Measurements from ENCODE around the gene ADAMTSL2.
"Not testable (repeated sequence)": the region's sequence is repeated elsewhere in the genome, so short reads cannot be mapped to it uniquely, and the experiment has no call there.

The ADAMTSL2 gene

GRCh38 chr9:133560311-133560710 lies 25.8 kb downstream of the ADAMTSL2 start:
- no peaks in the 10 kb centered on the region for H3K27me3 ChIP-seq (ENCODE audit: control insufficient read depth, insufficient read depth, low read length)
- H3K4me1 ChIP-seq (ENCODE audit: control insufficient read depth, insufficient read depth, low read length): peaks cover 3% of the 10 kb centered on the region
- H3K4me3 ChIP-seq (ENCODE audit: low read depth, low read length): no peak overlapping the region
- no peaks in the 10 kb centered on the region for H3K9me3 ChIP-seq (ENCODE audit: control insufficient read depth, insufficient read depth, low read length)
- H3K9ac ChIP-seq (ENCODE audit: low read depth, low read length): no peak overlapping the region
- H3K36me3 ChIP-seq (ENCODE audit: control insufficient read depth, insufficient read depth, low read length): peaks cover 2% of the 10 kb centered on the region

GRCh38 chr9:133560944-133561343 lies 26.4 kb downstream of the ADAMTSL2 start:
- H3K9ac ChIP-seq (ENCODE audit: low read depth, low read length): no peak overlapping the region
- no peaks in the 10 kb centered on the region for H3K27me3 ChIP-seq (ENCODE audit: control insufficient read depth, insufficient read depth, low read length)

GRCh38 chr9:133561976-133562554 lies 27.6 kb downstream of the ADAMTSL2 start:
- peaks cover 3% of the 10 kb centered on the region for H3K4me1 ChIP-seq (ENCODE audit: control insufficient read depth, insufficient read depth, low read length)
- H3K4me3 ChIP-seq (ENCODE audit: low read depth, low read length): no peak overlapping the region
- H3K9me3 ChIP-seq (ENCODE audit: control insufficient read depth, insufficient read depth, low read length): no peaks in the 10 kb centered on the region
- no peaks in the 10 kb centered on the region for H3K36me3 ChIP-seq (ENCODE audit: control insufficient read depth, insufficient read depth, low read length)
- no peak overlapping the region for H3K9ac ChIP-seq (ENCODE audit: low read depth, low read length)
- no peaks in the 10 kb centered on the region for H3K27me3 ChIP-seq (ENCODE audit: control insufficient read depth, insufficient read depth, low read length)

More at GRCh38 chr9:133560944-133561343, 26.4 kb downstream of the ADAMTSL2 start:
- peaks cover 2% of the 10 kb centered on the region for H3K36me3 ChIP-seq (ENCODE audit: control insufficient read depth, insufficient read depth, low read length)
- no peak overlapping the region for H3K4me3 ChIP-seq (ENCODE audit: low read depth, low read length)
- peaks cover 3% of the 10 kb centered on the region for H3K4me1 ChIP-seq (ENCODE audit: control insufficient read depth, insufficient read depth, low read length)
- H3K9me3 ChIP-seq (ENCODE audit: control insufficient read depth, insufficient read depth, low read length): no peaks in the 10 kb centered on the region

- Histone ChIP-seq H3K9ac (ENCODE audit: low read depth, low read length) (no peak overlapping the region), H3K9me3 (ENCODE audit: control insufficient read depth, insufficient read depth, low read length) (no peaks in the 10 kb centered on the region), H3K4me1 (ENCODE audit: control insufficient read depth, insufficient read depth, low read length) (peaks cover 3% of the 10 kb centered on the region), H3K27me3 (ENCODE audit: control insufficient read depth, insufficient read depth, low read length) (no peaks in the 10 kb centered on the region), H3K36me3 (ENCODE audit: control insufficient read depth, insufficient read depth, low read length) (no peaks in the 10 kb centered on the region), H3K4me3 (ENCODE audit: low read depth, low read length) (no peak overlapping the region)
Observed at GRCh38 chr9:133562611-133563290, 28.2 kb downstream of the ADAMTSL2 start.

- H3K4me3 ChIP-seq (ENCODE audit: low read depth, low read length): no peak overlapping the region
- no peak overlapping the region for H3K9ac ChIP-seq (ENCODE audit: low read depth, low read length)
- no peaks in the 10 kb centered on the region for H3K9me3 ChIP-seq (ENCODE audit: control insufficient read depth, insufficient read depth, low read length)
- no peaks in the 10 kb centered on the region for H3K27me3 ChIP-seq (ENCODE audit: control insufficient read depth, insufficient read depth, low read length)
- no peaks in the 10 kb centered on the region for H3K36me3 ChIP-seq (ENCODE audit: control insufficient read depth, insufficient read depth, low read length)
- H3K4me1 ChIP-seq (ENCODE audit: control insufficient read depth, insufficient read depth, low read length): peaks cover 3% of the 10 kb centered on the region
Observed at GRCh38 chr9:133563291-133563796, 28.8 kb downstream of the ADAMTSL2 start.

GRCh38 chr9:133563814-133564213 lies 29.3 kb downstream of the ADAMTSL2 start:
- not testable (repeated sequence) for H3K4me3 ChIP-seq (ENCODE audit: low read depth, low read length); H3K27me3 ChIP-seq (ENCODE audit: control insufficient read depth, insufficient read depth, low read length); H3K9me3 ChIP-seq (ENCODE audit: control insufficient read depth, insufficient read depth, low read length); H3K36me3 ChIP-seq (ENCODE audit: control insufficient read depth, insufficient read depth, low read length); H3K4me1 ChIP-seq (ENCODE audit: control insufficient read depth, insufficient read depth, low read length); H3K9ac ChIP-seq (ENCODE audit: low read depth, low read length)

- Histone ChIP-seq H3K4me3 (ENCODE audit: low read depth, low read length) (no peak overlapping the region), H3K9me3 (ENCODE audit: control insufficient read depth, insufficient read depth, low read length) (no peaks in the 10 kb centered on the region), H3K27me3 (ENCODE audit: control insufficient read depth, insufficient read depth, low read length) (no peaks in the 10 kb centered on the region), H3K9ac (ENCODE audit: low read depth, low read length) (no peak overlapping the region), H3K36me3 (ENCODE audit: control insufficient read depth, insufficient read depth, low read length) (no peaks in the 10 kb centered on the region), H3K4me1 (ENCODE audit: control insufficient read depth, insufficient read depth, low read length) (no peaks in the 10 kb centered on the region)
Observed at GRCh38 chr9:133564451-133565116, 30.1 kb downstream of the ADAMTSL2 start.

GRCh38 chr9:133566382-133566781 lies 31.9 kb downstream of the ADAMTSL2 start:
- Histone ChIP-seq H3K4me1 (ENCODE audit: control insufficient read depth, insufficient read depth, low read length) (no peaks in the 10 kb centered on the region), H3K4me3 (ENCODE audit: low read depth, low read length) (no peak overlapping the region), H3K9me3 (ENCODE audit: control insufficient read depth, insufficient read depth, low read length) (no peaks in the 10 kb centered on the region), H3K27me3 (ENCODE audit: control insufficient read depth, insufficient read depth, low read length) (no peaks in the 10 kb centered on the region), H3K9ac (ENCODE audit: low read depth, low read length) (no peak overlapping the region), H3K36me3 (ENCODE audit: control insufficient read depth, insufficient read depth, low read length) (no peaks in the 10 kb centered on the region)

- H3K27me3 ChIP-seq (ENCODE audit: control insufficient read depth, insufficient read depth, low read length): no peaks in the 10 kb centered on the region
- no peaks in the 10 kb centered on the region for H3K36me3 ChIP-seq (ENCODE audit: control insufficient read depth, insufficient read depth, low read length)
- no peaks in the 10 kb centered on the region for H3K9me3 ChIP-seq (ENCODE audit: control insufficient read depth, insufficient read depth, low read length)
- no peak overlapping the region for H3K4me3 ChIP-seq (ENCODE audit: low read depth, low read length)
- H3K9ac ChIP-seq (ENCODE audit: low read depth, low read length): no peak overlapping the region
- H3K4me1 ChIP-seq (ENCODE audit: control insufficient read depth, insufficient read depth, low read length): no peaks in the 10 kb centered on the region
Observed at GRCh38 chr9:133566817-133567216, 32.3 kb downstream of the ADAMTSL2 start.

GRCh38 chr9:133568186-133568585 lies 33.7 kb downstream of the ADAMTSL2 start:
- no peaks in the 10 kb centered on the region for H3K9me3 ChIP-seq (ENCODE audit: control insufficient read depth, insufficient read depth, low read length)
- no peaks in the 10 kb centered on the region for H3K36me3 ChIP-seq (ENCODE audit: control insufficient read depth, insufficient read depth, low read length)
- peak overlapping the region; percentile 16 for H3K9ac ChIP-seq (ENCODE audit: low read depth, low read length)
- H3K4me3 ChIP-seq (ENCODE audit: low read depth, low read length): no peak overlapping the region
- H3K4me1 ChIP-seq (ENCODE audit: control insufficient read depth, insufficient read depth, low read length): no peaks in the 10 kb centered on the region
- H3K27me3 ChIP-seq (ENCODE audit: control insufficient read depth, insufficient read depth, low read length): no peaks in the 10 kb centered on the region

GRCh38 chr9:133569121-133569785 lies 34.7 kb downstream of the ADAMTSL2 start:
- no peaks in the 10 kb centered on the region for H3K27me3 ChIP-seq (ENCODE audit: control insufficient read depth, insufficient read depth, low read length)
- H3K9ac ChIP-seq (ENCODE audit: low read depth, low read length): no peak overlapping the region
- no peak overlapping the region for H3K4me3 ChIP-seq (ENCODE audit: low read depth, low read length)
- no peaks in the 10 kb centered on the region for H3K36me3 ChIP-seq (ENCODE audit: control insufficient read depth, insufficient read depth, low read length)
- H3K9me3 ChIP-seq (ENCODE audit: control insufficient read depth, insufficient read depth, low read length): no peaks in the 10 kb centered on the region
- no peaks in the 10 kb centered on the region for H3K4me1 ChIP-seq (ENCODE audit: control insufficient read depth, insufficient read depth, low read length)
